Astrocyte of the hippocampus (primary cell): ENCODE data around the gene RIBC2.

Experiments
- DNase-seq: peaks from one replicate; pipeline ENCODE4 v3.0.0; 2011; ENCODE audit warnings: low read depth, low spot score

The RIBC2 gene

GRCh38 chr22:45473626-45474237 is 60.2 kb downstream of the RIBC2 start:
- peak; percentile 22 for DNase-seq

- no peak for DNase-seq
Measured at GRCh38 chr22:45475063-45475747, 61.7 kb downstream of the RIBC2 start.

GRCh38 chr22:45475851-45476514 is 62.5 kb downstream of the RIBC2 start:
- DNase-seq: no peak

- DNase-seq: no peak
Measured at GRCh38 chr22:45476814-45477213, 63.3 kb downstream of the RIBC2 start.

- DNase-seq: no peak
Measured at GRCh38 chr22:45477366-45478107, 64.0 kb downstream of the RIBC2 start.

DNA sequence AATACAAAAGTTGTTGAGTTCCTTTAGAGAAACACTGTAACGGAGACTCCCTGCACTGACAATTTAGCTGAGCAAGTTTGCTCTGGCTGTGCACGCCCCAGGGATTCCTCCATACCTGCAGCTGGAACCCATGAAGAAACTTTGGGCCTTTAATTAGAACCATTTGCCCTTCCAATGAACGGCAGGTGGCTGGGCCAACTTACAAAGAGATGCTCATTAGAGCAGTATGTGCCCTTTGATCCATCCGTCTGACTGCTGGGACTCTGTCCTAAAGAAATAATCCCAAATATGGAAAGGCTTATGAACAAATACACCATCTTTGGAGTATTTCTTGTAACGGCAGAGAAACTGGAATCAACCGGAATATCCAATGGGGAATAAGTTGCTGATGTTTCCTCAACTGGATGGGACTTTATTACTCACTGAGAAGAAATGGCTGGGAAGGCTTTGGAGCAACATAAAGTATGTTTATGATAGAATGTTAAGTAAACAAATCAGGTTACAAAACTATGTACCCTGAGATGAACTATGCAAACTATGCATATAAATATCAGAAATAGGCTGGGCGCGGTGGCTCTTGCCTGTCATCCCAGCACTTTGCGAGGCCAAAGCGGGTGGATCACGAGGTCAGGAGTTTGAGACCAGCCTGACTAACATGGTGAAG is 64.7 kb downstream of the RIBC2 start:
- peak; percentile 85 for DNase-seq

DNA sequence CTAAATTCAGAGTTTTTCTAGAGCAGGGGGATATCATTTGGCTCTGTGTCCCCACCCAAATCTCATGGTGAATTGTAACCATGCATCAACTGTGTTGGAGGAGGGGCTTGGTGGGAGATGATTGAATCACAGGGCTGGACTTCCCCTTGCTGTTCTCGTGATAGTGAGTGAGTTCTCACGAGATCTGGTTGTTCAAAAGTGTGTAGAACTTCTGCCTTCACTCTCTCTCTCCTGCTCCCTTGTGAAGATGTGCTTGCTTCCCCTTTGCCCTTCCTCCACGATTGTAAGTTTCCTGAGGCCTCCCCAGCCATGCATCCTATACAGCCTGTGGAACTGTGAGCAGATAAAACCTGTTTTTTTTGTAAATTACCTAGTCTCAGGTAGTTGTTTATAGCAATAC is 67.2 kb downstream of the RIBC2 start:
- no peak for DNase-seq

DNA sequence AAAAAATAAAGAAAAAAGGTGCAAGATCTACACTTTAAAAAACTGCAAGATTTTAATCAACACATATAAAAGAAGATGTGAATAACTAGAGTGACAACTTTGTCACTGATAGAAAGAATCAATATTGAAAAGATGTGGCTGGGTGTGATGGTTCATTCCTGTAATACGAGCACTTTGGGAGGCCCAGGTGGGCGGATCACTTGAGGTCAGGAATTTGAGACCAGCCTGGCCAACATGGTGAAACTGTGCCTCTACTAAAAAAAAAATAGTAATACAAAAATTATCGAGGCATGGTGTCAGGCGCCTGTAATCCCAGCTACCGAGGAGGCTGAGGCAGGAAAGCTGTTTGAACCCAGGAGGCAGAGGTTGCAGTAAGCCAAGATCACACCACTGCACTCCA is 68.2 kb downstream of the RIBC2 start:
- DNase-seq: no peak
